H1 (cell line): ENCODE results near the gene NFASC. TPM values are rescaled to one million over a fixed set of nuclear protein-coding genes. Genes with fewer than 3 reads are reported as not detected.

ENCODE experiments used
- CTCF ChIA-PET: fragments of 300-600 bp; sonication (Branson Sonifier 250); formaldehyde crosslinking; loops from one replicate; lab custom pipeline; 2021; ENCODE audit not compliant: partially characterized antibody; lab: Charles Lee
- POLR2A ChIA-PET: fragments of 300-600 bp; sonication (Branson Sonifier 250); formaldehyde crosslinking; loops from one replicate; lab custom pipeline; 2021; ENCODE audit warnings: inconsistent platforms; ENCODE audit not compliant: partially characterized antibody; lab: Charles Lee
- DNase-seq, 2 experiments: peaks; one replicate each; pipeline versions ENCODE4 v3.0.0 to v3.0.0-alpha.2; 2010 to 2022; ENCODE audit warnings: low spot score in 2 of 2, low read depth in 1 of 2, mixed read lengths in 1 of 2
- FAIRE-seq: peaks from 2 replicates; lab custom pipeline; 2011; peaks lifted over from hg19 to GRCh38; lab: Jason Lieb, UNC
- H2AFZ ChIP-seq: 2 replicates; pipeline ENCODE4 v1.8.1; 2012; ENCODE audit warnings: low read length, inconsistent platforms
- H2AK5ac ChIP-seq: 2 replicates; pipeline ENCODE4 v1.6.1; 2013; ENCODE audit warnings: low read depth, low read length
- H2BK120ac ChIP-seq: replicated peaks from 2 replicates; pipeline ENCODE3; 2013; ENCODE audit warnings: low read depth, low read length, inconsistent platforms
- H2BK12ac ChIP-seq: 2 replicates; pipeline ENCODE4 v1.6.1; 2013; ENCODE audit warnings: low read depth, low read length
- H2BK15ac ChIP-seq: 2 replicates; pipeline ENCODE4 v1.6.1; 2013; ENCODE audit warnings: low read length
- H2BK20ac ChIP-seq: 2 replicates; pipeline ENCODE4 v1.6.1; 2013; ENCODE audit warnings: low read length
- H2BK5ac ChIP-seq: 2 replicates; pipeline ENCODE4 v1.6.1; 2013; ENCODE audit warnings: low read depth, low read length
- H3K14ac ChIP-seq: 2 replicates; pipeline ENCODE4 v1.6.1; 2013; ENCODE audit warnings: inconsistent platforms; ENCODE audit not compliant: insufficient read length
- H3K18ac ChIP-seq: 2 replicates; pipeline ENCODE4 v1.6.1; 2013; ENCODE audit warnings: low read length; ENCODE audit errors: extremely low read depth
- H3K23ac ChIP-seq: 2 replicates; pipeline ENCODE4 v1.6.1; 2013; ENCODE audit warnings: inconsistent platforms; ENCODE audit not compliant: insufficient read length
- H3K23me2 ChIP-seq: 2 replicates; pipeline ENCODE4 v1.6.1; 2013; ENCODE audit warnings: low read depth, low read length
- H3K27ac ChIP-seq: 2 replicates; pipeline ENCODE4 v1.6.1; 2011; ENCODE audit warnings: low read depth, low read length, inconsistent platforms
- H3K27me3 ChIP-seq, 4 experiments: replicated peaks in 1 of 4; 1 replicate in 1 of 4; 2 replicates in 3 of 4; pipeline versions ENCODE4 v1.6.1 to v1.8.1; 2011 to 2013; ENCODE audit warnings: low read length in 3 of 4, mild to moderate bottlenecking in 3 of 4, inconsistent platforms in 2 of 4, mixed read lengths in 2 of 4, moderate library complexity in 1 of 4; ENCODE audit not compliant: control insufficient read depth in 3 of 4, insufficient read depth in 3 of 4; ENCODE audit errors: extremely low read depth in 1 of 4
- H3K36me3 ChIP-seq, 4 experiments: 2 replicates each; pipeline versions ENCODE4 v1.6.1 to v1.8.1; 2011 to 2013; ENCODE audit warnings: mild to moderate bottlenecking in 4 of 4, low read length in 3 of 4, moderate library complexity in 2 of 4, control low read depth in 1 of 4, inconsistent platforms in 1 of 4; ENCODE audit not compliant: insufficient read depth in 4 of 4, control insufficient read depth in 2 of 4
- H3K4ac ChIP-seq: replicated peaks from 2 replicates; pipeline ENCODE3; 2013; ENCODE audit warnings: low read length, low read depth, mixed read lengths, inconsistent platforms; ENCODE audit not compliant: insufficient read length
- H3K4me1 ChIP-seq, 4 experiments: replicated peaks in 1 of 4; 1 replicate in 1 of 4; 2 replicates in 3 of 4; pipeline versions ENCODE4 v1.6.1 to v1.8.1; 2011 to 2013; ENCODE audit warnings: low read length in 3 of 4, inconsistent platforms in 2 of 4, mixed read lengths in 1 of 4; ENCODE audit not compliant: insufficient read depth in 4 of 4, control insufficient read depth in 3 of 4
- H3K4me2 ChIP-seq, 2 experiments: 2 replicates each; pipeline versions ENCODE4 v1.6.1 to v1.8.1; 2011 to 2013; ENCODE audit warnings: low read depth in 2 of 2, low read length in 2 of 2, control low read depth in 1 of 2, inconsistent platforms in 1 of 2, mild to moderate bottlenecking in 1 of 2; ENCODE audit not compliant: insufficient read depth in 1 of 2
- H3K4me3 ChIP-seq, 4 experiments: fragments of 200-600, 300-600 bp in 1 of 4; sonication (generic), shearing (Covaris generic), sonication (Bioruptor Twin) in 1 of 4; 2 replicates each; pipeline versions ENCODE4 v1.5.1 to v1.8.1; 2011 to 2016; ENCODE audit warnings: low read length in 4 of 4, low read depth in 3 of 4, control low read depth in 2 of 4, inconsistent platforms in 2 of 4, mild to moderate bottlenecking in 2 of 4, mixed read lengths in 1 of 4, moderate library complexity in 1 of 4; ENCODE audit not compliant: insufficient read depth in 2 of 4; ENCODE audit errors: extremely low read depth in 1 of 4
- H3K56ac ChIP-seq: replicated peaks from 2 replicates; pipeline ENCODE3; 2013; ENCODE audit warnings: low read depth, mild to moderate bottlenecking, mixed read lengths, low read length, inconsistent platforms; ENCODE audit not compliant: insufficient read length
- H3K79me1 ChIP-seq: 2 replicates; pipeline ENCODE4 v1.6.1; 2013; ENCODE audit warnings: low read depth, low read length, control low read depth
- H3K79me2 ChIP-seq, 2 experiments: 2 replicates each; pipeline versions ENCODE4 v1.6.1 to v1.8.1; 2012 to 2013; ENCODE audit warnings: low read length in 2 of 2, mild to moderate bottlenecking in 2 of 2, inconsistent platforms in 1 of 2; ENCODE audit not compliant: insufficient read depth in 2 of 2, control insufficient read depth in 1 of 2
- H3K9ac ChIP-seq, 4 experiments: replicated peaks in 1 of 4; 1 replicate in 1 of 4; 2 replicates in 3 of 4; pipeline versions ENCODE4 v1.6.1 to v1.8.1; 2011 to 2013; ENCODE audit warnings: low read depth in 3 of 4, low read length in 3 of 4, control low read depth in 2 of 4, mild to moderate bottlenecking in 2 of 4, moderate library complexity in 2 of 4, inconsistent platforms in 1 of 4; ENCODE audit errors: extremely low read depth in 1 of 4
- H3K9me3 ChIP-seq, 2 experiments: 2 replicates each; pipeline versions ENCODE4 v1.6.1 to v1.8.1; 2012 to 2013; ENCODE audit warnings: mild to moderate bottlenecking in 2 of 2, moderate library complexity in 2 of 2, control low read depth in 1 of 2, inconsistent platforms in 1 of 2, low read depth in 1 of 2, low read length in 1 of 2, mixed read lengths in 1 of 2; ENCODE audit not compliant: insufficient read depth in 2 of 2
- H4K20me1 ChIP-seq, 2 experiments: replicated peaks in 1 of 2; 2 replicates each; pipeline versions ENCODE3 to v1.8.1; 2011 to 2013; ENCODE audit warnings: inconsistent platforms in 2 of 2, low read length in 2 of 2, mild to moderate bottlenecking in 1 of 2; ENCODE audit not compliant: insufficient read depth in 2 of 2, control insufficient read depth in 1 of 2
- H4K5ac ChIP-seq: 2 replicates; pipeline ENCODE4 v1.6.1; 2013; ENCODE audit warnings: low read length, low read depth, mixed read lengths, inconsistent platforms; ENCODE audit not compliant: insufficient read length
- H4K8ac ChIP-seq: 2 replicates; pipeline ENCODE4 v1.8.0; 2013; ENCODE audit warnings: mild to moderate bottlenecking, moderate library complexity, low read length, inconsistent platforms; ENCODE audit not compliant: insufficient read depth; ENCODE audit errors: extremely low read depth
- H4K91ac ChIP-seq: replicated peaks from 2 replicates; pipeline ENCODE3; 2013; ENCODE audit warnings: low read length, mixed read lengths, inconsistent platforms; ENCODE audit not compliant: insufficient read length
- POLR2A ChIP-seq, 2 experiments: IDR thresholded peaks; 1 replicate in 1 of 2; 2 replicates in 1 of 2; pipeline ENCODE4 v1.6.1; 2011; ENCODE audit warnings: low read depth in 2 of 2, low read length in 2 of 2, mild to moderate bottlenecking in 2 of 2; ENCODE audit errors: control extremely low read depth in 1 of 2
- WGBS, 2 experiments: shearing (Covaris generic) in 1 of 2; methylation state at CpG; one replicate each; pipeline versions ENCODE4 v1.1.6 to v1.1.7; 2013 to 2015; ENCODE audit warnings: low lambda C conversion rate in 2 of 2, mixed read lengths in 2 of 2, inconsistent platforms in 1 of 2, low coverage in 1 of 2, missing lambda C conversion rate in 1 of 2; ENCODE audit not compliant: insufficient replicate concordance in 2 of 2, insufficient coverage in 1 of 2, insufficient read length in 1 of 2; ENCODE audit errors: extremely low coverage in 1 of 2, missing lambda C conversion rate in 1 of 2; 5-methylcytosine and 5-hydroxymethylcytosine counted together
- polyA plus RNA-seq, 7 experiments: library from polyadenylated mRNA; depleted of rRNA in 3 of 7; stranded (reverse) in 5 of 7; unstranded in 2 of 7; fragments of >200 nt in 5 of 7; fragments of 200-250 nt in 2 of 7; gene quantifications; 1 replicate in 5 of 7; 2 replicates in 1 of 7; 4 replicates in 1 of 7; pipeline versions ENCODE4 v1.2.1 to v1.2.3, GENCODE V29; 2011 to 2013; ENCODE audit warnings: missing spikeins in 2 of 7, mixed read lengths in 2 of 7
- total RNA-seq: library from RNA; stranded (reverse); fragmentation: NEBNext Ultra II Directional; extraction: Animal tissue kit (Norgen Biotek cat#: 25700); gene quantifications from 2 replicates; pipeline ENCODE4 v1.2.1, GENCODE V29; 2021

Gene NFASC
- total and polyA plus RNA-seq, 2 of the 8 experiments (the other 6 are each of a cell fraction or from before 2014, with no cell fraction given), result 5.0 to 15.2 TPM

GRCh38 chr1:205065666-205066065, 195.0 kb downstream of the NFASC start:
- Histone ChIP-seq H3K18ac (no peak overlapping the region), H3K4me3 (no peak overlapping the region), H3K4me2 (no peak overlapping the region), H2BK20ac (no peak overlapping the region), H4K91ac (no peak overlapping the region), H3K23me2 (no peaks in the 10 kb centered on the region), H3K27me3 (no peaks in the 10 kb centered on the region), H3K56ac (no peak overlapping the region), H3K79me2 (no peaks in the 10 kb centered on the region), H4K20me1 (peaks cover 0 to 1% of the 10 kb centered on the region in 2 experiments), H3K14ac (no peak overlapping the region), H2BK120ac (no peak overlapping the region), H3K27ac (no peak overlapping the region), H4K8ac (no peak overlapping the region), H3K4ac (no peak overlapping the region), H2AFZ (no peak overlapping the region), H3K36me3 (no peaks in the 10 kb centered on the region), H3K9me3 (no peaks in the 10 kb centered on the region), H2BK15ac (no peak overlapping the region), H2BK12ac (no peak overlapping the region), H3K4me1 (peaks cover 0 to 4% (median 2%) of the 10 kb centered on the region in 4 experiments; a peak in 4 of 7 replicates), H4K5ac (no peak overlapping the region), H3K9ac (no peak overlapping the region), H2AK5ac (no peak overlapping the region), H3K23ac (no peak overlapping the region), H2BK5ac (no peak overlapping the region), H3K79me1 (no peaks in the 10 kb centered on the region)
- ChIA-PET CTCF (interaction anchor here (0.7 to 38.9 kb wide), 22 partner anchors 9 to 271 kb away, joined by 3 to 1336 read pairs (median 4); no protein-coding TSS in a partner anchor), POLR2A (interaction anchor here (0.8 kb wide), 1 partner anchor 9 kb away, joined by 3 read pairs; no protein-coding TSS in a partner anchor)
- no peak for TF ChIP-seq POLR2A (IDR thresholded peaks at IDR 0.05; ENCODE audit: control extremely low read depth in 1 of 2, low read depth in 2 of 2, low read length in 2 of 2)
- DNase-seq (no peak), FAIRE-seq (no peak)
- 82% methylated on average over 14 of the region's 14 CpGs; no CpG with 5 or more reads in 1 of the 2 experiments for WGBS, 2 experiments
